ENCODE data around the gene PCK2. TPM values are rescaled to one million over a fixed set of nuclear protein-coding genes. Genes with fewer than 3 reads are reported as not detected.

Gene PCK2
- total and polyA plus RNA-seq, 2 of the 13 experiments (the other 11 are each of a cell fraction or from before 2014, with no cell fraction given), result 129 to 272 TPM

GRCh38 chr14:24136684-24137528 lies 42.8 kb downstream of the PCK2 start (continued):
- TF ChIP-seq ZNF574 (CRISPR knock-in tag; IDR thresholded peaks at IDR 0.05) (peak; percentile 13; the same call in 1 of the 2 replicates), KLF16 (CRISPR knock-in tag; IDR thresholded peaks at IDR 0.05) (peak in 1 of 2 experiments; percentile 33; a peak in 1 of 4 replicates), SNAI1 (CRISPR knock-in tag; IDR thresholded peaks at IDR 0.05; ENCODE audit: borderline replicate concordance) (peak; percentile 33; the same call in 1 of the 2 replicates), RARG (CRISPR knock-in tag; IDR thresholded peaks at IDR 0.05; ENCODE audit: low read depth) (0 out of 2 replicates have a peak, but pooled peaks have one; percentile 77), NBN (conservative IDR thresholded peaks at IDR 0.05) (0 out of 2 replicates have a peak, but pooled peaks have one; percentile 55), ZNF263 (CRISPR knock-in tag; IDR thresholded peaks at IDR 0.05) (peak; percentile 57; the same call in 1 of the 2 replicates), NR1H2 (CRISPR knock-in tag; IDR thresholded peaks at IDR 0.05; ENCODE audit: borderline replicate concordance, low read depth) (no peak), CBX5 (CRISPR knock-in tag; IDR thresholded peaks at IDR 0.05; ENCODE audit: borderline replicate concordance) (peak; percentile 17; the same call in 1 of the 2 replicates), SAFB2 (CRISPR knock-in tag; IDR thresholded peaks at IDR 0.05; ENCODE audit: borderline replicate concordance, low read depth) (peak; percentile 70; the same call in 1 of the 2 replicates), CENPX (CRISPR knock-in tag; IDR thresholded peaks at IDR 0.05) (no peak), ZNF24 (IDR thresholded peaks at IDR 0.05) (no peak), HOXA5 (CRISPR knock-in tag; IDR thresholded peaks at IDR 0.05) (0 out of 2 replicates have a peak, but pooled peaks have one; percentile 38), ZNF879 (CRISPR knock-in tag; IDR thresholded peaks at IDR 0.05) (peak; percentile 77; the same call in 1 of the 2 replicates), GABPA (IDR thresholded peaks at IDR 0.05; ENCODE audit: low read depth, low read length) (no peak), GABPA (CRISPR knock-in tag; IDR thresholded peaks at IDR 0.05; ENCODE audit: low read depth) (no peak), ZNF333 (CRISPR knock-in tag; IDR thresholded peaks at IDR 0.05; ENCODE audit: borderline replicate concordance) (no peak; the same call in 1 of the 2 replicates), ZNF350 (CRISPR knock-in tag; IDR thresholded peaks at IDR 0.05; ENCODE audit: borderline replicate concordance, low read depth) (peak; percentile 8), ZNF614 (CRISPR knock-in tag; IDR thresholded peaks at IDR 0.05; ENCODE audit: borderline replicate concordance) (peak; percentile 8; the same call in 1 of the 2 replicates), MED8 (CRISPR knock-in tag; IDR thresholded peaks at IDR 0.05; ENCODE audit: insufficient replicate concordance) (no peak), ZNF446 (CRISPR knock-in tag; IDR thresholded peaks at IDR 0.05) (no peak), REPIN1 (CRISPR knock-in tag; IDR thresholded peaks at IDR 0.05; ENCODE audit: borderline replicate concordance, low read depth) (no peak), MEIS1 (CRISPR knock-in tag; IDR thresholded peaks at IDR 0.05; ENCODE audit: borderline replicate concordance) (no peak; the same call in 1 of the 2 replicates), MTF1 (CRISPR knock-in tag; IDR thresholded peaks at IDR 0.05) (no peak)
- TF ChIP-seq, protein P1, sequence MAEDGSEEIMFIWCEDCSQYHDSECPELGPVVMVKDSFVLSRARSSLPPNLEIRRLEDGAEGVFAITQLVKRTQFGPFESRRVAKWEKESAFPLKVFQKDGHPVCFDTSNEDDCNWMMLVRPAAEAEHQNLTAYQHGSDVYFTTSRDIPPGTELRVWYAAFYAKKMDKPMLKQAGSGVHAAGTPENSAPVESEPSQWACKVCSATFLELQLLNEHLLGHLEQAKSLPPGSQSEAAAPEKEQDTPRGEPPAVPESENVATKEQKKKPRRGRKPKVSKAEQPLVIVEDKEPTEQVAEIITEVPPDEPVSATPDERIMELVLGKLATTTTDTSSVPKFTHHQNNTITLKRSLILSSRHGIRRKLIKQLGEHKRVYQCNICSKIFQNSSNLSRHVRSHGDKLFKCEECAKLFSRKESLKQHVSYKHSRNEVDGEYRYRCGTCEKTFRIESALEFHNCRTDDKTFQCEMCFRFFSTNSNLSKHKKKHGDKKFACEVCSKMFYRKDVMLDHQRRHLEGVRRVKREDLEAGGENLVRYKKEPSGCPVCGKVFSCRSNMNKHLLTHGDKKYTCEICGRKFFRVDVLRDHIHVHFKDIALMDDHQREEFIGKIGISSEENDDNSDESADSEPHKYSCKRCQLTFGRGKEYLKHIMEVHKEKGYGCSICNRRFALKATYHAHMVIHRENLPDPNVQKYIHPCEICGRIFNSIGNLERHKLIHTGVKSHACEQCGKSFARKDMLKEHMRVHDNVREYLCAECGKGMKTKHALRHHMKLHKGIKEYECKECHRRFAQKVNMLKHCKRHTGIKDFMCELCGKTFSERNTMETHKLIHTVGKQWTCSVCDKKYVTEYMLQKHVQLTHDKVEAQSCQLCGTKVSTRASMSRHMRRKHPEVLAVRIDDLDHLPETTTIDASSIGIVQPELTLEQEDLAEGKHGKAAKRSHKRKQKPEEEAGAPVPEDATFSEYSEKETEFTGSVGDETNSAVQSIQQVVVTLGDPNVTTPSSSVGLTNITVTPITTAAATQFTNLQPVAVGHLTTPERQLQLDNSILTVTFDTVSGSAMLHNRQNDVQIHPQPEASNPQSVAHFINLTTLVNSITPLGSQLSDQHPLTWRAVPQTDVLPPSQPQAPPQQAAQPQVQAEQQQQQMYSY (CRISPR knock-in tag; IDR thresholded peaks at IDR 0.05), result no peak
